KMS-11 (cell line): ENCODE results near the gene PRMT7.

ENCODE experiments used
- H2AFZ ChIP-seq: fragments of 200-600 bp; sonication (generic); 2 replicates; pipeline ENCODE4 v1.6.1; 2016; ENCODE audit warnings: antibody characterized with exemption, mixed run types, low read depth
- H3K27ac ChIP-seq: fragments of 200-600 bp; sonication (generic); 2 replicates; pipeline ENCODE4 v1.6.1; 2016; ENCODE audit warnings: mild to moderate bottlenecking, mixed run types
- H3K27me3 ChIP-seq: fragments of 200-600 bp; sonication (generic); 2 replicates; pipeline ENCODE4 v1.6.1; 2017; ENCODE audit warnings: mild to moderate bottlenecking, low read depth, mixed run types, moderate library complexity; ENCODE audit not compliant: insufficient read depth
- H3K36me3 ChIP-seq: fragments of 200-600 bp; sonication (generic); 2 replicates; pipeline ENCODE4 v1.6.1; 2017; ENCODE audit warnings: mild to moderate bottlenecking, mixed run types; ENCODE audit not compliant: insufficient read depth
- H3K4me1 ChIP-seq: fragments of 200-600 bp; sonication (generic); 2 replicates; pipeline ENCODE4 v1.6.1; 2016; ENCODE audit warnings: mild to moderate bottlenecking, low read depth, mixed run types; ENCODE audit not compliant: poor library complexity, severe bottlenecking
- H3K4me2 ChIP-seq: fragments of 200-600 bp; sonication (generic); 2 replicates; pipeline ENCODE4 v1.7.0; 2016; ENCODE audit warnings: mild to moderate bottlenecking, mixed run types
- H3K4me3 ChIP-seq: fragments of 200-600 bp; sonication (generic); IDR thresholded peaks from 2 replicates; pipeline ENCODE4 v1.6.1; 2017; ENCODE audit warnings: low read depth, low read length, mixed read lengths; ENCODE audit not compliant: insufficient read depth
- H3K79me2 ChIP-seq: fragments of 200-600 bp; sonication (generic); 2 replicates; pipeline ENCODE4 v1.6.1; 2016; ENCODE audit warnings: low read depth, mixed run types; ENCODE audit not compliant: insufficient read depth
- H3K9ac ChIP-seq: fragments of 200-600 bp; sonication (generic); 2 replicates; pipeline ENCODE4 v1.6.1; 2016; ENCODE audit warnings: mild to moderate bottlenecking, mixed run types
- H4K20me1 ChIP-seq: fragments of 200-600 bp; sonication (generic); 2 replicates; pipeline ENCODE4 v1.6.1; 2016; ENCODE audit warnings: mild to moderate bottlenecking, mixed run types; ENCODE audit not compliant: insufficient read depth
- CTCF ChIP-seq: fragments of 200-600 bp; sonication (generic); conservative IDR thresholded peaks from 2 replicates; pipeline ENCODE4 v1.6.1; 2017; ENCODE audit warnings: low read depth, mild to moderate bottlenecking, antibody characterized with exemption, low read length, moderate library complexity, mixed read lengths

Gene PRMT7

GRCh38 chr16:68371706-68372380, 61.0 kb downstream of the PRMT7 start:
- H3K79me2 ChIP-seq = no peaks in the 10 kb centered on the region
- no peak overlapping the region for H3K27ac ChIP-seq
- H3K9ac ChIP-seq = no peak overlapping the region
- H3K27me3 ChIP-seq = no peaks in the 10 kb centered on the region
- H3K36me3 ChIP-seq = no peaks in the 10 kb centered on the region
- no peak overlapping the region for H2AFZ ChIP-seq
- no peak for TF ChIP-seq CTCF
- H3K4me2 ChIP-seq = no peak overlapping the region
- no peak overlapping the region for H3K4me3 ChIP-seq
- no peaks in the 10 kb centered on the region for H4K20me1 ChIP-seq
- H3K4me1 ChIP-seq = peaks cover 79% of the 10 kb centered on the region

GRCh38 chr16:68372381-68372720, 61.5 kb downstream of the PRMT7 start:
- Histone ChIP-seq H3K27me3 (no peaks in the 10 kb centered on the region), H3K4me2 (no peak overlapping the region), H3K27ac (no peak overlapping the region), H3K79me2 (no peaks in the 10 kb centered on the region), H3K36me3 (no peaks in the 10 kb centered on the region), H3K9ac (no peak overlapping the region), H2AFZ (no peak overlapping the region), H3K4me1 (peaks cover 79% of the 10 kb centered on the region), H3K4me3 (no peak overlapping the region), H4K20me1 (no peaks in the 10 kb centered on the region)
- TF ChIP-seq CTCF = no peak

- H2AFZ ChIP-seq = no peak overlapping the region
- H3K36me3 ChIP-seq = no peaks in the 10 kb centered on the region
- no peak overlapping the region for H3K9ac ChIP-seq
- no peak overlapping the region for H3K27ac ChIP-seq
- H3K27me3 ChIP-seq = no peaks in the 10 kb centered on the region
- H3K79me2 ChIP-seq = no peaks in the 10 kb centered on the region
- no peak overlapping the region for H3K4me2 ChIP-seq
- no peak overlapping the region for H3K4me3 ChIP-seq
- TF ChIP-seq CTCF = no peak
- H4K20me1 ChIP-seq = no peaks in the 10 kb centered on the region
- peaks cover 79% of the 10 kb centered on the region for H3K4me1 ChIP-seq
Observed at GRCh38 chr16:68372806-68373205, 62.0 kb downstream of the PRMT7 start.

GRCh38 chr16:68373528-68374245, 62.9 kb downstream of the PRMT7 start:
- Histone ChIP-seq H3K4me3 (no peak overlapping the region), H2AFZ (no peak overlapping the region), H3K36me3 (no peaks in the 10 kb centered on the region), H3K4me1 (peaks cover 81% of the 10 kb centered on the region), H3K79me2 (no peaks in the 10 kb centered on the region), H4K20me1 (no peaks in the 10 kb centered on the region), H3K27ac (no peak overlapping the region), H3K9ac (no peak overlapping the region), H3K27me3 (no peaks in the 10 kb centered on the region), H3K4me2 (no peak overlapping the region)
- no peak for TF ChIP-seq CTCF
